K562 (cell line): ENCODE measurements around the gene FGF11. TPM values are rescaled to one million over a fixed set of nuclear protein-coding genes. Genes with fewer than 3 reads are reported as not detected.

Experiments used
- CEBPB ChIP-seq: fragments of 450-650 bp; IDR thresholded peaks from 2 replicates; pipeline ENCODE4 v1.6.1; 2016; ENCODE audit warnings: missing genetic modification characterization, missing compliant biosample characterization
- FOXA1 ChIP-seq: fragments of 450-650 bp; IDR thresholded peaks from 2 replicates; pipeline ENCODE4 v1.6.1; 2016; ENCODE audit warnings: mild to moderate bottlenecking, borderline replicate concordance
- KAT7 ChIP-seq: sonication (generic); formaldehyde crosslinking; IDR thresholded peaks from 2 replicates; pipeline ENCODE4 v1.8.0; 2022; ENCODE audit warnings: missing genetic modification reagents, mild to moderate bottlenecking, borderline replicate concordance
- KDM2B ChIP-seq: fragments of 250-450 bp; sonication (Bioruptor Pico); IDR thresholded peaks from 2 replicates; pipeline ENCODE4 v1.8.0; 2021; ENCODE audit warnings: mild to moderate bottlenecking, moderate library complexity
- NFIC ChIP-seq: fragments of 450-650 bp; IDR thresholded peaks from 2 replicates; pipeline ENCODE4 v1.6.1; 2017; ENCODE audit warnings: mild to moderate bottlenecking, inconsistent platforms
- POLR2A ChIP-seq: fragments of 450-650 bp; conservative IDR thresholded peaks from 2 replicates; pipeline ENCODE4 v1.6.1; 2016
- POLR2G ChIP-seq: fragments of 200-400 bp; formaldehyde crosslinking; IDR thresholded peaks from 2 replicates; pipeline ENCODE4 v1.6.1; 2017; ENCODE audit warnings: low read depth, mild to moderate bottlenecking, antibody characterized with exemption, low read length, moderate library complexity
- PYGO2 ChIP-seq: fragments of 450-650 bp; IDR thresholded peaks from 2 replicates; pipeline ENCODE4 v1.6.1; 2016; ENCODE audit warnings: mild to moderate bottlenecking, missing genetic modification characterization, moderate library complexity, missing compliant biosample characterization
- RAD51 ChIP-seq: fragments of 450-650 bp; IDR thresholded peaks from 2 replicates; pipeline ENCODE4 v1.7.1; 2016; ENCODE audit warnings: low read depth, mild to moderate bottlenecking, borderline replicate concordance
- RBFOX2 ChIP-seq: fragments of 200-400 bp; formaldehyde crosslinking; IDR thresholded peaks from 2 replicates; pipeline ENCODE4 v1.6.1; 2017; ENCODE audit warnings: low read depth, mild to moderate bottlenecking, low read length, moderate library complexity
- RBM22 ChIP-seq: fragments of 200-400 bp; formaldehyde crosslinking; IDR thresholded peaks from 2 replicates; pipeline ENCODE4 v1.6.1; 2018; ENCODE audit warnings: low read length, low read depth; ENCODE audit not compliant: poor library complexity, severe bottlenecking
- RFX5 ChIP-seq: IDR thresholded peaks from 2 replicates; pipeline ENCODE4 v1.6.1; 2011; ENCODE audit warnings: low read depth, mild to moderate bottlenecking, improper control_type of control experiment, low read length
- TEAD1 ChIP-seq, 2 experiments: fragments of 450-650 bp in 1 of 2; sonication (generic) in 1 of 2; formaldehyde crosslinking; IDR thresholded peaks; 2 replicates each; pipeline versions ENCODE4 v1.4.0 to v1.8.0; 2020 to 2022; ENCODE audit warnings: mild to moderate bottlenecking in 2 of 2, missing genetic modification reagents in 1 of 2
- ZNF436 ChIP-seq: fragments of 250-450, 450-650 bp; sonication (Bioruptor Pico); formaldehyde crosslinking; IDR thresholded peaks from 2 replicates; pipeline ENCODE4 v1.7.0; 2020; ENCODE audit warnings: mild to moderate bottlenecking
- polyA plus RNA-seq, 8 experiments: library from polyadenylated mRNA; depleted of rRNA in 4 of 8; stranded (reverse) in 5 of 8; unstranded in 3 of 8; fragments of >200 nt; fragmentation: Nextera tagmentation in 2 of 8; fragmentation: Illumina TruSeq in 1 of 8; extraction: Ambion mirVana in 2 of 8; extraction: Trizol in 1 of 8; gene quantifications; 2 replicates each; pipeline versions ENCODE4 v1.2.1 to v1.2.3, GENCODE V29; 2011 to 2014; ENCODE audit warnings: inconsistent platforms in 1 of 8, missing spikeins in 1 of 8
- total RNA-seq, 7 experiments: library from RNA; depleted of rRNA in 6 of 7; stranded (reverse); fragments of >200 nt in 6 of 7; fragmentation: Illumina TruSeq in 2 of 7; extraction: Trizol in 2 of 7; gene quantifications; 2 replicates each; pipeline versions ENCODE4 v1.2.1 to v1.2.3, GENCODE V29; 2011 to 2021; ENCODE audit warnings: low replicate concordance in 1 of 7
- TF ChIP-seq, protein P1 (sequence below): sonication (generic); formaldehyde crosslinking; IDR thresholded peaks from 2 replicates; pipeline ENCODE4 v1.8.1; 2022; ENCODE audit warnings: missing genetic modification reagents

FGF11 gene
- total and polyA plus RNA-seq, 9 of the 15 experiments (the other 6 are each of a cell fraction or from before 2014, with no cell fraction given), result 1.2 to 7.5 (median 3.0) TPM

DNA sequence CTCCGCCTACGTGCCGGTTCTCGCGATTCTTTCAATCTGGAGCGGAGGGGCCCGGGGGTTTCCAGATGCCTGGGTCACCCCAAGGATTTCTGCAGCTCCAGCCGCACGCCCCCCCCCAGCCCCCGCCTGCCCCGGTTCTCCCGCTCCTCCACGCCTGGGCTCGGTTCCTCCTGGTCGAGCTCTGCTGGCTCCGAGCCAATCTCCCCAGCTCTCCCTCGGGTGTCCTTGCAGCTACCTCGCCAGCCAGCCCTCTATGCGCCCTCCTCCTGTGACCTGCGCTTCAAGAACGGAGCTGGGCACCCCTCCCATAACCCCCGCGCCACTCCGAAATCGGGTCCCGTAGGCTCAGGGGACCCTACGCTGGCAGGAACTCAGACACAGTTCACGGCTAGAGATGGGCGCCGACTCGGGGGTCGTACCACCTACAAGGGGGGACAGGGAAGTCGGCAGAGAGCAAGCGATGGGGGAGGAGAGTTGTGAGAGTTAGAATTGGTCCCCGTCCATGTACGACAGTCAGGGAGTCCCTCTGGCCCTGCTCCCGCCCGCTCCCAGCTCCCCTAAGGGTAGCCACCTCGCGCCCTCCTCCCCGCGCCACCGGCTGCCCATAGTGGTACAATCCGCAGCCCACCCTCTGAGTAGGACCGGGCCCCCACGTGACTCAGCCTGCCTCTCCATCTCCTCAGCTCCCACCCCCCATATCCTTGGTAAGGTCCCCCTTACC is 961 bp downstream of the FGF11 start (continued):
- no peak for TF ChIP-seq FOXA1
- no peak for TF ChIP-seq RBM22
- 0 out of 2 replicates have a peak, but pooled peaks have one; percentile 40 for TF ChIP-seq POLR2G
- TF ChIP-seq KAT7, result 0 out of 2 replicates have a peak, but pooled peaks have one; percentile 31
- TF ChIP-seq RBFOX2, result 0 out of 2 replicates have a peak, but pooled peaks have one; percentile 21
- no peak for TF ChIP-seq KDM2B (CRISPR knock-in tag)
- TF ChIP-seq RFX5, result no peak
- peak; percentile 92 for TF ChIP-seq NFIC
- 0 out of 4 replicates have a peak, but pooled peaks of 1 of the 2 experiments have one; percentile 19 for TF ChIP-seq TEAD1 (CRISPR knock-in tag; IDR thresholded peaks at IDR 0.05)
- TF ChIP-seq, protein P1, sequence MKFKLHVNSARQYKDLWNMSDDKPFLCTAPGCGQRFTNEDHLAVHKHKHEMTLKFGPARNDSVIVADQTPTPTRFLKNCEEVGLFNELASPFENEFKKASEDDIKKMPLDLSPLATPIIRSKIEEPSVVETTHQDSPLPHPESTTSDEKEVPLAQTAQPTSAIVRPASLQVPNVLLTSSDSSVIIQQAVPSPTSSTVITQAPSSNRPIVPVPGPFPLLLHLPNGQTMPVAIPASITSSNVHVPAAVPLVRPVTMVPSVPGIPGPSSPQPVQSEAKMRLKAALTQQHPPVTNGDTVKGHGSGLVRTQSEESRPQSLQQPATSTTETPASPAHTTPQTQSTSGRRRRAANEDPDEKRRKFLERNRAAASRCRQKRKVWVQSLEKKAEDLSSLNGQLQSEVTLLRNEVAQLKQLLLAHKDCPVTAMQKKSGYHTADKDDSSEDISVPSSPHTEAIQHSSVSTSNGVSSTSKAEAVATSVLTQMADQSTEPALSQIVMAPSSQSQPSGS, result no peak
- no peak for TF ChIP-seq PYGO2 (tag)
- TF ChIP-seq POLR2A, result no peak
- no peak for TF ChIP-seq ZNF436 (CRISPR knock-in tag)
- TF ChIP-seq RAD51, result peak; percentile 45; the same call in 1 of the 2 replicates
- TF ChIP-seq CEBPB (tag), result no peak
